Forelimb muscle (tissue), 1 donor: ENCODE data around the gene RAB35. TPM values are rescaled to one million over a fixed set of nuclear protein-coding genes. Genes with fewer than 3 reads are reported as not detected.

Experiments
- DNase-seq: peaks from one replicate; pipeline ENCODE4 v3.0.0-alpha.2; 2013; ENCODE audit warnings: low read depth
- polyA plus RNA-seq: library from polyadenylated mRNA; unstranded; fragments of 120-200 nt; gene quantifications from one replicate; pipeline ENCODE4 v1.2.1, GENCODE V29; 2013; ENCODE audit not compliant: insufficient read length

The RAB35 gene
- polyA plus RNA-seq, 1 donor, result 31.5 TPM

GRCh38 chr12:120086801-120087621, 29.5 kb downstream of the RAB35 start:
- DNase-seq, result peak; percentile 88

DNA sequence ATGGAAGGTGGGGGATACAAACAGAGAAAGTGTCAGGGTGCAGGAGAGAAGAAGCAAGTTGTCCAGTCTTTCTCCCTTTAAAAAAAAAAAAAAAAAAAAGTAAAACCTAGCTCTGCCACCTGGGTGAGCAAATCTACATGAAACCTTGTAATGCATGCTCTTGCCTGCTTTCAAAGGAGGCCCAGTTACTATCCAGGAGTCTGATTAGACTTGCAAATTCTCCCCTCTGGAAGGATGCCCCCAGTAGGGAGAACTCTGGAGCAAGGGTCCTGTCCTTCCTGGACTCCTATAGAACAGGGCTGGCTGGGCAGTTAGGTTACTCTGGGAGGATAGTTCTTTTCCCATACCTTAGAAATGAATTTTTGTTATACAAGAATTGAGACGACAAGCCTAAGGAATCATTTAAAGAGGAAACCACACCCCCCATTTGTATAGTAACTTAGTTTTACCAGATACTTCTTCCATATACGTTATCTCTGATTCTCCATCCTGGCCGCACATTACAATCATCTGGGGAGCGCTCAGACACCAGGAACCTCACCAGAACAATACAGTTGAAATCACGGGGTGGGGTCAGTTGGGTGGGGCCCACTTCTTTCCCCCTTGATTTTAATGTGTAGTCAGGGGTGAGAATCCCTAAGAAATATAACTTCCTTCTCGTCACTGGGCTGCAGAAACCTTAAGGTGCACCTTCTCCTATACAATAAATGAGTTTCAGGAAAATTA, 30.5 kb downstream of the RAB35 start:
- DNase-seq, result no peak

DNA sequence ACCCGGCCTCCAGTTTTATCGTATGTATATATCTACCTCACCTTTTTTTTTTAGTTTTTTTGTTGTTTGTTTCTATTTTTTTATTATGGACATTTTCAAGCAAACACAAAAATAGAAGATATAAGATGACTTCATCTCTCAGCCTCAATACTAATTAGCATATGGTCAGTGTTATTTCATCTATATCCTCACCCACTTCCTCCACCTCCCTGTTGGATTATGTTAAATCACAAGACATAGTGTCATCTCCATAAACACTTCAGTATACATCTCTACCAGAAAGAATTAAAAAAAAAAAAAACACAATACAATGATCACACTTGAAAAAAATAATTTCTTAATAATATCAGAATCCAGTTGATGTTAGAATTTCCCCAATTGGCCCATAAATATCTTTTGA, 34.9 kb downstream of the RAB35 start:
- DNase-seq, result no peak

DNA sequence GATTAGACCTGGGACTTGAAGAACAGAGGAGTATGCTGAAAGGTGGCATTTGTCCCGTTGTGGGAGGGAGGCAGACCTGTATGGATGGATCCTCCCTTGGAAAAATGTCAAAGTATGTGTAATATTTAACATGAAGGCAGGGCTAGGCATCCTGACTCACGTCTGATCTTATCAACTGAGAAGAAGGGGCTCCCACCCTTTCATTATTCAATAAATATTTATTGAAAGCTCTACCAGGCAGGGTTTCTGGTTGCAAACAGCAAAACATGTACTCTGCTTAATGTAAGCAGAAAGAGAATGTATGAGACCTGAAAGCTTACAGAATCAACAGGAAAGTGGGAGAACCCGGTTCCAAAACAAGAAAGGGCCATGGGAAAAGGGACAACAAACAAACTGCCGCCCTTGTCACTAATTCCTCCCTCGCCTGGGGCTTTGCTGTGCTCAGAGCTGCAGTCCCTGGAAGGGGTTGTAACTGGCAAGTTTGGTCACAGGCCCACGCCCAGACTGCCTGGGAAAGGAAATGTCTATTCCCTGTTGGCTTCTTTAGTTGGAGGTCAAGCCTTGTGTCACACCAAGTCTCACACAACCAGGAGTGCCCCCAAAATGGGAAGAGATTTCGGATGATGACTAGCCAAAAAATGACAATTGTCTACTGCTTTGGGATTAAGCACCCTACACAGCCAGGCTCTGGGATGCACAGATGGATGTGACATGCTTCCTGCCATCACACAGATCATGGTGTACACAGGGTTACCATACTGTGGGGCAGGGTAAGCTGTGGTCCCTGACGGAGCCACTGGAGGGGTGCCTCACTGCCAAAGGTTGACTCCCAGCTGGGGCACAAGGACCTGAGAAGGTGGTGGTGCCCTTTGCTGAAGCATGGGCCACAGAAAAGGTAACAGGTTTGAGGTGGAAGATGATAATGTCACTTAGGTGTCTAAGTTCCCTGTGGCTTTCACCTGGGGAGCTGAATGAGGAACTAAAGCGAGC, 36.8 kb downstream of the RAB35 start:
- no peak for DNase-seq

DNA sequence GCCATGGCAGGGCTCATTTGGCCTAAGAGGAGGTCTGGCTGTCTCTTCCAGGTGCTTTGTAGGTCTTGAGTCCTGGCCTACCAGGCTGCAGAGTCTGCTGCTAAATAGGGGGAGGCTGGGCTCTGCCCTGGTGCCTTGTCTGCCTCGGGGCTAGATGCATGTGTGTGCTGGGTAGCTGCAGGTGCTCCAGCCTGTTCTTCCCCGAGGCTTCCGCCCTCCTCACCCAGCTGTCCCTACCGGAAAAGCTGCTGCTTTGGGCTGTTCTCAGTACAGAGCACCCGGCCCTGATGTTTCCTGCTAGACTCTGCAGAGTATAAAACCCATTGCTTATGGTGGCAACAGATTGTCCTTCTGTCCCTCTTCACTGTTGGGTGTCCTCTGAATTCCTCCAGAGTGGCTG, 37.7 kb downstream of the RAB35 start:
- no peak for DNase-seq

DNA sequence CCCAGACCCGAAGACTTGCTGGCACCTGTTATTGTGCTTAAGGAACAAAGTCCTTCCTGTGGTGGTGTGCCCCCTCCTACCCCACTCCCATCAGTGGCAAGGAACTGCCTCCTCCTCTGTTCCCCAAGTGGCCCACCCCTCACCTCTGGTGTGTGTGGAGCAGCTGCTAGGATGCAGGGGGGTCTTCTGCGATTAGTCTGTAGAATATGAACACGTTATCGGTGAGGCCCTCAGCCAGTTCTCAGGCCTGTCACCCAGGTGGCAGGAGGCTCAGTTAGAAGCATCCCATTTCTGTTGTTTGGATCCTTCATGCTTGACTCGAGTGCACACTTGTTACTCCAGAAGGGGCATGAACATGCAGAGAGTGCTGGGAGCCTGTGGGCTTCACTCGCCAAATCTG, 39.3 kb downstream of the RAB35 start:
- no peak for DNase-seq

DNA sequence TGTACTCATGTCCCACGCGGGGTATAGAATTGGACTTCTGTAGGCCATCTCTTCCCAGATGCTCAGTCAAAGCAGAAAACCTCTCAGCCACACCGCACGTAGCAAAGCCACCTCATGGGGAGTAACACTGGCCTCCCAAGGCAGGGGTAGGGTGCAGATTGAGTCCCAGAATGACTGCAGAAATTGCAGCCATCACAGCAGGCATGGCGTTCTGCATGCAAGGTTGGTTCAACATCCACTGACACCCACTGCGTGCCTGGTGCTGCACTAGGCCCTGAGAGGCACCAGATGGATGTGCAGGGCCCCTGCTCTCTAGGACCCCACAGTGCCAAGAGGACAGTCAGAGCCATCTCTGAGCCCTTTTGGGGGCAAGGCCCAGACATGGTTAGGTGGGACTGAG, 39.9 kb downstream of the RAB35 start:
- DNase-seq, result no peak

DNA sequence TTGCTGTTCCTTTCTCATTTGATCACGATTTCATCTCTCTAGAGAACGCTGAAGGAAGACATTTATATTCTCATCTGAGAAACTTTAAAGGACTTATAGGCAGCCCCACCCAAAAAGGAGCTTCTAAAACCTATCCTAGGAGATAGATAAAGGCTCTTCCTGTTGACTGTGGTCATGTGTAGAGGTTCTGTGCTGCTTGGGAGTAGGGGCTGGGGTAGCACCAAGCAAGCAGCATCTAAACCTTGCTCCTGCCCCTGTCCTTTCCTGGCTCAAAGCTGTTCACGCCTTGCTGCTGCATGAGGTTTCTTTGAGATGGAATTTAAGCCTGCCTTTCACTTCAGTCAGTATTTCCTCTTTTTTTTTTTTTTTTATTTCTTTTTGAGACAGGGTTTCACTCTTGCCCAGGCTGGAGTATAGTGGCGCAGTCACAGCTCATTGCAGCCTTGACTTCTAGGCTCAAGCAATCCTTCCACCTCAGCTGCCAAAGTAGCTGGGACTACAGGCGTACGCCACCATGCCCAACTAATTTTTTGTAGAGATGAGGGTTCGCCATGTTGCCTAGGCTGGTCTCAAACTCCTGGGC, 41.4 kb downstream of the RAB35 start:
- DNase-seq, result no peak

- DNase-seq, result no peak
Measured at GRCh38 chr12:120072472-120073249, 43.9 kb downstream of the RAB35 start.

- no peak for DNase-seq
Measured at GRCh38 chr12:120071493-120072020, 45.0 kb downstream of the RAB35 start.

- DNase-seq, result no peak
Measured at GRCh38 chr12:120069278-120069677, 47.3 kb downstream of the RAB35 start.

DNA sequence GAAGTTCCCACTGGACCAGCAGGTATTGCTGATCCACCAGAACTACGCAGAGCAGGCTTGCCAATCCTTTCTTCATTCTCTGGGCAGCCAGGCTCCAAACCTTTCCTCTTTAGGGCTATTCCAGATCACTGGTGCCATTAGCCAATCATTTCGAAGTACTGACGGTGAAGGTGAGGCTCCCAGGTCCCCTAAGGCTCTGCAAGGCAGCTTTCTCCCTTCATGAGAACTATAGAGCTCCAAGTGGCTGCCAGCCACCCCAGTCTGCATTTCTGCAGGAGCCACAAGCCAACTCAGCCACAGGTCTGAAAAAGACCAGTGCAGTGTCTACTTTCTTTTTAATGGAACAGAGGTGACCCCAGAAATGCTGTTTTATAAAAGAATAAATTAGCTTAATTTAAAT, 48.7 kb downstream of the RAB35 start:
- no peak for DNase-seq

DNA sequence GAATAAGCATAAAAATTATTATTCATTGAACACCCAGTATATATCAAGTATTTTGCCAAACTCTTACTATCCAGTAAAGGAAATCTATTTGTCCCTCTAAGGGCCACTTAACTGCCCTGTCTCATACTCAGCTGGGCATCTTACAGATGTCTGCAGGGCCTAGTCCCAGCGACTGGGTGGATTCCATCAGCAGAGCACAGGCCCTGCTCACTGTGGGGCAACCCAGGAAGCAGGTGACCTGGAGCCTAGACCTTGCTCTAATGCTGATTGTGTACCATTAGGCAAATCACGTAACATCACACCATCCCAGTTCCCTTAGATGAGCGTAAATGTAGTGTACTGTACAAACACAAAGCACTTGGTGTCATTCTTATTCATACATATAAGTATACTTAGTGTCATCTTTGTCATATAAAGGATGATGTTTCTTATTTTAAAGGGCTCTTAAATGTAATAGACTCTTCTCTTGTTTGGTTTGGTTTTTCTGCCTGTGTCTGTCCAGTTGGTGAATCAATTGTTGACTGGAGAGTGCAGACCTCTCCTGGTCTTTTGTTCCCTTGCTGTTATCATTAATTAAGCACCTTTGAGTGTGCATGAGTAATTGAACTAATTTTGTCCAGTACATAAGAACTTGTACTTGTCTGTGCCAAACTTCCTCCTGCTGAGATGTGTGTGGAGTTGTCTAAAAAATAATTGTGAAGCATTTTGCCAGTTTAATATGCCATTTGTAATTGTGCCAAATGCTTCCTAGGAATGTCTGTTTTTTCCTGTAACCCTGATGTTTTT, 49.3 kb downstream of the RAB35 start:
- DNase-seq, result no peak

- no peak for DNase-seq
Measured at GRCh38 chr12:120066341-120066740, 50.2 kb downstream of the RAB35 start.

GRCh38 chr12:120065472-120065871, 51.1 kb downstream of the RAB35 start:
- DNase-seq, result no peak

GRCh38 chr12:120064054-120064940, 52.3 kb downstream of the RAB35 start:
- DNase-seq, result no peak

- DNase-seq, result no peak
Measured at GRCh38 chr12:120062976-120063579, 53.5 kb downstream of the RAB35 start.

DNA sequence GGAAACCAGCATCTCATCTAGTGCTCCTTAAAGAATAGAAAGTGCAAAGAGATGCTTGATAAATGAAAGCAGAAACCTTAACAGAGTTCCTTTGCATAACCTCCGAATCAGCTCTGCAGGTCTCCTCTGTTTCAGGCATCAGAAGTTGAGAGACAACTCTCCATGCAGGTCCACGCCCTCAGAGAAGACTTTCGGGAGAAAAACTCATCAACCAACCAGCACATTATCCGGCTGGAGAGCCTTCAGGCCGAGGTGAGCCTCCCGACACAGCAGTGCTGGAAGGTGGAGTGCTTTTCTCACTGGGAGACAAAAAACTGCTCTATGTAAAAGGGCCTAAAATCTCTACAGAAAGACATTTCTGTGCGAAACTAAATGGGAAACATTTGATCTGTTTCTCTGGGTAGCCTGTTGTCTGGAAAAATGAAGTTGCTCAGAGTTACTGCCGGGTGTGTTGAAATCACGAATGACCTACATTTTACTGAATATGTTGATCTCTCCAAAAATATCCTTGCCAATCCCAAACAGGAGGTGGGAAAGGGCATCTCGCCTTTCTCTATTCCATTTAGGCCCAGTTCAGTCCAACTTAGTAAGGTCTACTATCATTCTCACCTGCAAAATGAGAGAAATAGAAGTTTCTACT, 54.9 kb downstream of the RAB35 start:
- no peak for DNase-seq
